Measurements from ENCODE around the gene TRIM6. TPM values are rescaled to one million over a fixed set of nuclear protein-coding genes. Genes with fewer than 3 reads are reported as not detected.

The TRIM6 gene
- total RNA-seq, 2 experiments from 2014 or later, result not detected

GRCh38 chr11:5658318-5658717 is 61.9 kb downstream of the TRIM6 start:
- ATAC-seq (ENCODE audit: poor library complexity), result no peak
- intact Hi-C loops (cut with DNase I, micrococcal nuclease), result no loop called here
- H3K4me1 ChIP-seq (ENCODE audit: insufficient read depth, low read length), result no peaks in the 10 kb centered on the region
- no peak for DNase-seq
- Mint-ChIP-seq H3K36me3 (ENCODE audit: low read depth) (peaks cover 29% of the 10 kb centered on the region), H3K9me3 (no peaks in the 10 kb centered on the region), H3K27me3 (no peaks in the 10 kb centered on the region), H3K4me1 (ENCODE audit: low read depth) (no peaks in the 10 kb centered on the region), H3K27ac (no peak overlapping the region), H3K4me3 (no peak overlapping the region)
- H3K36me3 ChIP-seq (ENCODE audit: insufficient read depth, low read length), result no peaks in the 10 kb centered on the region
- H3K4me3 ChIP-seq (ENCODE audit: low read length), result no peak overlapping the region
- CTCF ChIA-PET, result no interaction called here
- no peak overlapping the region for H3K27ac ChIP-seq (ENCODE audit: low read depth in 1 of 2, low read length in 2 of 2)
- peaks cover 0 to 9% of the 10 kb centered on the region in 2 experiments for H3K9me3 ChIP-seq (ENCODE audit: control insufficient read depth in 1 of 2, insufficient read depth in 1 of 2, low read length in 2 of 2)
- POLR2A ChIA-PET, result no interaction called here
- TF ChIP-seq CTCF (IDR thresholded peaks at IDR 0.05), result no peak
- no peaks in the 10 kb centered on the region for H3K27me3 ChIP-seq (ENCODE audit: control insufficient read depth in 1 of 2, insufficient read depth in 2 of 2, low read length in 2 of 2)

Other genes with a start within 250 kb of the TRIM6 start
- gene OR51B6, start 245.1 kb upstream of the TRIM6 start, total RNA-seq, result not detected
- gene OR51M1, start 212.8 kb upstream of the TRIM6 start, total RNA-seq, result not detected
- not detected for gene OR51Q1, start 174.5 kb upstream of the TRIM6 start, total RNA-seq
- not detected for gene OR51I1, start 155.1 kb upstream of the TRIM6 start, total RNA-seq
- not detected for gene OR51I2, start 147.3 kb upstream of the TRIM6 start, total RNA-seq
- not detected for gene OR52D1, start 108.0 kb upstream of the TRIM6 start, total RNA-seq
- gene UBQLN3, start 86.7 kb upstream of the TRIM6 start, total RNA-seq, result under 1 TPM in 1 of 2 experiments, not detected in 1; 0.08 TPM
- gene UBQLNL, start 79.9 kb upstream of the TRIM6 start, total RNA-seq, result under 1 TPM; 0.30 to 0.50 TPM
- gene OR52H1, start 48.1 kb upstream of the TRIM6 start, total RNA-seq, result under 1 TPM in 1 of 2 experiments, not detected in 1; 0.22 TPM
- not detected for gene OR52B6, start 15.8 kb upstream of the TRIM6 start, total RNA-seq
- gene TRIM34, start 28.4 kb downstream of the TRIM6 start, total RNA-seq, result 1 to 10 TPM; 3.0 to 3.5 TPM
- 1 to 10 TPM; 5.9 to 8.0 TPM for gene TRIM5, start 88.4 kb downstream of the TRIM6 start, total RNA-seq
- 100 to 1,000 TPM; 198 to 206 TPM for gene TRIM22, start 93.2 kb downstream of the TRIM6 start, total RNA-seq
- under 1 TPM; 0.14 to 0.17 TPM for gene OR56B1, start 139.8 kb downstream of the TRIM6 start, total RNA-seq
- gene OR52N4, start 157.6 kb downstream of the TRIM6 start, total RNA-seq, result under 1 TPM; 0.50 to 0.96 TPM
- gene OR52N5, start 186.7 kb downstream of the TRIM6 start, total RNA-seq, result not detected
- gene OR52N1, start 194.6 kb downstream of the TRIM6 start, total RNA-seq, result not detected
- not detected for gene OR52N2, start 212.3 kb downstream of the TRIM6 start, total RNA-seq
- not detected for gene OR52E6, start 245.3 kb downstream of the TRIM6 start, total RNA-seq